Frontal cortex (tissue), 1 donor: Measurements from ENCODE around the gene SERPINB1. TPM values are rescaled to one million over a fixed set of nuclear protein-coding genes. Genes with fewer than 3 reads are reported as not detected.

Experiments used
- small RNA-seq: library from RNA; depleted of rRNA; stranded (forward); fragments of <200 nt; gene quantifications from one replicate; pipeline ENCODE3, GENCODE V24; 2014
- total RNA-seq: library from RNA; depleted of rRNA; stranded (reverse); fragments of >200 nt; gene quantifications from one replicate; pipeline ENCODE4 v1.2.3, GENCODE V29; 2014

The SERPINB1 gene
- total RNA-seq, 1 donor from 2014 or later = 3.3 TPM

Small RNA genes within 50 kb of the gene (small RNA-seq; reads per million reads assigned to genes)
- 0.10 reads per million for gene MIR4645

Other genes with a start within 250 kb of the SERPINB1 start
- gene MYLK4, start 90.9 kb downstream of the SERPINB1 start, total RNA-seq = 0.41 TPM
- gene WRNIP1, start 76.5 kb downstream of the SERPINB1 start, total RNA-seq = 50.1 TPM
- gene SERPINB9, start 61.4 kb upstream of the SERPINB1 start, total RNA-seq = 6.5 TPM
- 14.3 TPM for gene SERPINB6, start 129.7 kb upstream of the SERPINB1 start, total RNA-seq
- 6.1 TPM for gene NQO2, start 158.0 kb upstream of the SERPINB1 start, total RNA-seq
- 7.3 TPM for gene RIPK1, start 226.6 kb upstream of the SERPINB1 start, total RNA-seq